Stimulated activated CD8-positive, alpha-beta memory T cell treated with anti-CD3 and anti-CD28 coated beads, Interleukin-7, amount 100 ng/mL, for 24 hours (primary cell): ENCODE data around the gene ARHGEF3.
A peak's percentile ranks its signal among the peaks of the same experiment; 100 is the strongest.

Experiments used
- DNase-seq: peaks from one replicate; pipeline ENCODE4 v3.0.0-alpha.2; 2020; ENCODE audit warnings: low read depth

ARHGEF3 gene

GRCh38 chr3:56682462-56683121 lies 119.2 kb downstream of the ARHGEF3 start:
- peak; percentile 50 for DNase-seq

GRCh38 chr3:56681984-56682461 lies 119.7 kb downstream of the ARHGEF3 start:
- DNase-seq = no peak

GRCh38 chr3:56680054-56680580 lies 121.6 kb downstream of the ARHGEF3 start:
- no peak for DNase-seq
